Ectodermal cell (in vitro differentiated cells): ENCODE measurements around the gene LRRC10.

Experiments
- H3K27ac ChIP-seq: 2 replicates; pipeline ENCODE4 v1.7.0; 2013; ENCODE audit warnings: mild to moderate bottlenecking, low read depth, low read length; ENCODE audit not compliant: insufficient read depth, poor library complexity, severe bottlenecking
- H3K27me3 ChIP-seq: 2 replicates; pipeline ENCODE4 v1.7.0; 2013; ENCODE audit warnings: mild to moderate bottlenecking, low read length; ENCODE audit not compliant: insufficient read depth, control insufficient read depth, poor library complexity, severe bottlenecking
- H3K36me3 ChIP-seq: one replicate; pipeline ENCODE4 v1.7.0; 2013; ENCODE audit warnings: low read length; ENCODE audit not compliant: control insufficient read depth, insufficient read depth
- H3K4me1 ChIP-seq: one replicate; pipeline ENCODE4 v1.7.0; 2013; ENCODE audit warnings: low read length; ENCODE audit not compliant: control insufficient read depth, insufficient read depth
- H3K4me3 ChIP-seq: 2 replicates; pipeline ENCODE4 v1.7.0; 2013; ENCODE audit warnings: low read depth, low read length, control low read depth; ENCODE audit not compliant: insufficient read depth
- H3K9me3 ChIP-seq: 2 replicates; pipeline ENCODE4 v1.7.0; 2013; ENCODE audit warnings: mild to moderate bottlenecking, low read length, moderate library complexity; ENCODE audit not compliant: control insufficient read depth
- WGBS, 2 experiments: methylation state at CpG; one replicate each; pipeline ENCODE4 v1.1.7; 2013; ENCODE audit warnings: missing lambda C conversion rate in 2 of 2; 5-methylcytosine and 5-hydroxymethylcytosine counted together

Gene LRRC10

GRCh38 chr12:69598174-69598753 lies 12.4 kb downstream of the LRRC10 start:
- peaks cover 60% of the 10 kb centered on the region for H3K36me3 ChIP-seq
- H3K27ac ChIP-seq: no peak overlapping the region
- 97 to 100% methylated on average over 2 to 3 of the region's 4 CpGs for WGBS, 2 experiments
- H3K27me3 ChIP-seq: no peaks in the 10 kb centered on the region
- H3K4me1 ChIP-seq: no peaks in the 10 kb centered on the region
- H3K4me3 ChIP-seq: no peak overlapping the region
- no peaks in the 10 kb centered on the region for H3K9me3 ChIP-seq

- H3K36me3 ChIP-seq: peaks cover 73% of the 10 kb centered on the region
- WGBS, 2 experiments: 98 to 100% methylated on average over 2 of the region's 2 CpGs
- no peak overlapping the region for H3K27ac ChIP-seq
- H3K4me1 ChIP-seq: no peaks in the 10 kb centered on the region
- H3K4me3 ChIP-seq: no peak overlapping the region
- H3K27me3 ChIP-seq: no peaks in the 10 kb centered on the region
- H3K9me3 ChIP-seq: no peaks in the 10 kb centered on the region
Measured at GRCh38 chr12:69595689-69596088, 15.0 kb downstream of the LRRC10 start.

GRCh38 chr12:69589082-69589481 lies 21.6 kb downstream of the LRRC10 start:
- peaks cover 57% of the 10 kb centered on the region for H3K36me3 ChIP-seq
- H3K4me1 ChIP-seq: no peaks in the 10 kb centered on the region
- H3K27ac ChIP-seq: no peak overlapping the region
- 89 to 92% methylated on average over 2 of the region's 2 CpGs for WGBS, 2 experiments
- no peak overlapping the region for H3K4me3 ChIP-seq
- no peaks in the 10 kb centered on the region for H3K27me3 ChIP-seq
- no peaks in the 10 kb centered on the region for H3K9me3 ChIP-seq

GRCh38 chr12:69588527-69588926 lies 22.2 kb downstream of the LRRC10 start:
- Histone ChIP-seq H3K36me3 (peaks cover 52% of the 10 kb centered on the region), H3K4me3 (no peak overlapping the region), H3K9me3 (no peaks in the 10 kb centered on the region), H3K27ac (no peak overlapping the region), H3K4me1 (no peaks in the 10 kb centered on the region), H3K27me3 (no peaks in the 10 kb centered on the region)
- WGBS, 2 experiments: 89 to 97% methylated on average over 4 of the region's 4 CpGs

- H3K36me3 ChIP-seq: peaks cover 27% of the 10 kb centered on the region
- H3K27ac ChIP-seq: peak within 1 kb of the TSS; percentile 96
- peak within 1 kb of the TSS; percentile 98 for H3K4me3 ChIP-seq
- H3K9me3 ChIP-seq: no peaks in the 10 kb centered on the region
- H3K4me1 ChIP-seq: no peaks in the 10 kb centered on the region
- H3K27me3 ChIP-seq: no peaks in the 10 kb centered on the region
- WGBS, 2 experiments: 0 to 1% methylated on average over 63 of the region's 63 CpGs
Measured at GRCh38 chr12:69585189-69586062, 25.3 kb downstream of the LRRC10 start, which contains the start of gene CCT2. Gene CCT2 (plus strand): TSS chr12:69585459. CDS start chr12:69585522, 63 bp downstream.

- no peaks in the 10 kb centered on the region for H3K27me3 ChIP-seq
- no peaks in the 10 kb centered on the region for H3K9me3 ChIP-seq
- H3K4me3 ChIP-seq: no peak overlapping the region
- no peaks in the 10 kb centered on the region for H3K4me1 ChIP-seq
- no peak overlapping the region for H3K27ac ChIP-seq
- H3K36me3 ChIP-seq: peaks cover 15% of the 10 kb centered on the region
Measured at GRCh38 chr12:69583203-69583602, 27.5 kb downstream of the LRRC10 start.

GRCh38 chr12:69580074-69580473 lies 30.6 kb downstream of the LRRC10 start:
- Histone ChIP-seq H3K27ac (no peak overlapping the region), H3K4me1 (no peaks in the 10 kb centered on the region), H3K27me3 (no peaks in the 10 kb centered on the region), H3K9me3 (no peaks in the 10 kb centered on the region), H3K36me3 (peaks cover 6% of the 10 kb centered on the region), H3K4me3 (no peak overlapping the region)
- WGBS, 2 experiments: 93 to 94% methylated on average over 1 of the region's 1 CpG

- Histone ChIP-seq H3K27me3 (no peaks in the 10 kb centered on the region), H3K4me1 (no peaks in the 10 kb centered on the region), H3K36me3 (peaks cover 17% of the 10 kb centered on the region), H3K27ac (no peak overlapping the region), H3K4me3 (no peak overlapping the region), H3K9me3 (no peaks in the 10 kb centered on the region)
- 94 to 100% methylated on average over 2 to 3 of the region's 4 CpGs for WGBS, 2 experiments
Measured at GRCh38 chr12:69579029-69579428, 31.7 kb downstream of the LRRC10 start.

GRCh38 chr12:69578283-69578682 lies 32.4 kb downstream of the LRRC10 start:
- no peak overlapping the region for H3K27ac ChIP-seq
- WGBS, 2 experiments: 92 to 93% methylated on average over 1 to 2 of the region's 2 CpGs
- no peaks in the 10 kb centered on the region for H3K9me3 ChIP-seq
- peaks cover 19% of the 10 kb centered on the region for H3K36me3 ChIP-seq
- H3K27me3 ChIP-seq: no peaks in the 10 kb centered on the region
- H3K4me1 ChIP-seq: no peaks in the 10 kb centered on the region
- H3K4me3 ChIP-seq: no peak overlapping the region

GRCh38 chr12:69575346-69575745 lies 35.4 kb downstream of the LRRC10 start:
- Histone ChIP-seq H3K4me1 (no peaks in the 10 kb centered on the region), H3K4me3 (no peak overlapping the region), H3K27ac (no peak overlapping the region), H3K27me3 (no peaks in the 10 kb centered on the region), H3K9me3 (no peaks in the 10 kb centered on the region), H3K36me3 (peaks cover 35% of the 10 kb centered on the region)
- 98 to 100% methylated on average over 2 to 3 of the region's 3 CpGs for WGBS, 2 experiments
